ENCODE results near the gene PPP2R3A.

Gene PPP2R3A

GRCh38 chr3:135950941-135951340, 14.6 kb upstream of the PPP2R3A start:
- ATAC-seq (ENCODE audit: low read depth), result no peak

GRCh38 chr3:135964160-135964955, 1.2 kb upstream of the PPP2R3A start:
- no peaks in the 10 kb centered on the region for H3K27me3 ChIP-seq (ENCODE audit: insufficient read depth, poor library complexity, severe bottlenecking)
- no peak for TF ChIP-seq CTCF (IDR thresholded peaks at IDR 0.05; ENCODE audit: poor library complexity, severe bottlenecking)
- H3K4me1 ChIP-seq (ENCODE audit: insufficient read depth, poor library complexity, severe bottlenecking), result peaks cover 14% of the 10 kb centered on the region
- no peak for DNase-seq (ENCODE audit: low spot score)
- no peak for ATAC-seq (ENCODE audit: low read depth)
- H3K27ac ChIP-seq (ENCODE audit: poor library complexity, severe bottlenecking), result no peak overlapping the region
- no peaks in the 10 kb centered on the region for H3K36me3 ChIP-seq (ENCODE audit: low read depth)
- H3K4me3 ChIP-seq (ENCODE audit: severe bottlenecking), result no peak overlapping the region
- H3K9me3 ChIP-seq (ENCODE audit: severe bottlenecking), result no peaks in the 10 kb centered on the region

More at GRCh38 chr3:135950941-135951340, 14.6 kb upstream of the PPP2R3A start:
- no peak for TF ChIP-seq CTCF (IDR thresholded peaks at IDR 0.05; ENCODE audit: poor library complexity, severe bottlenecking)
- Histone ChIP-seq H3K27ac (ENCODE audit: poor library complexity, severe bottlenecking) (no peak overlapping the region), H3K9me3 (ENCODE audit: severe bottlenecking) (no peaks in the 10 kb centered on the region), H3K4me3 (ENCODE audit: severe bottlenecking) (no peak overlapping the region), H3K36me3 (ENCODE audit: low read depth) (no peaks in the 10 kb centered on the region), H3K27me3 (ENCODE audit: insufficient read depth, poor library complexity, severe bottlenecking) (peaks cover 3% of the 10 kb centered on the region), H3K4me1 (ENCODE audit: insufficient read depth, poor library complexity, severe bottlenecking) (no peaks in the 10 kb centered on the region)
- DNase-seq (ENCODE audit: low spot score), result no peak

DNA sequence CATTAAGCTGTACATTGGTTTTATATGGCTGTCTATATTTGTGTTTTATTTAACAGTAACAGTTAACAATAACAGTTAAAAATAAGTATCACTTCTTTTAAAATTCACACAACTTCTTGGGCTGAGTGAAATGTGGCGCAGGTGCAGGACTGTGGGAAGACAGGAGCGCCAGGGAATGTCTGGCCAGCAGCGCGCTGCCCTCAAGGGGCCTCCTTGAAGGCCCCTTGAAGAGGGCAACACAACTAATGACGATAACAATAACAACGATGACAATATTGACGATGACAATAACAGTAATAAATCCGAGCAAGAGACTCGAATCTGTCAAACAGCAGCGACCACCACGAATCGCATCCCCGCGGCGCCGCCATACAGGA, 411 bp upstream of the PPP2R3A start:
- no peak for TF ChIP-seq CTCF (IDR thresholded peaks at IDR 0.05; ENCODE audit: poor library complexity, severe bottlenecking)
- Histone ChIP-seq H3K36me3 (ENCODE audit: low read depth) (no peaks in the 10 kb centered on the region), H3K9me3 (ENCODE audit: severe bottlenecking) (no peaks in the 10 kb centered on the region), H3K27me3 (ENCODE audit: insufficient read depth, poor library complexity, severe bottlenecking) (no peaks in the 10 kb centered on the region), H3K27ac (ENCODE audit: poor library complexity, severe bottlenecking) (peak overlapping the region; percentile 70), H3K4me1 (ENCODE audit: insufficient read depth, poor library complexity, severe bottlenecking) (peaks cover 14% of the 10 kb centered on the region), H3K4me3 (ENCODE audit: severe bottlenecking) (peak overlapping the region; percentile 63)
- no peak for DNase-seq (ENCODE audit: low spot score)
- ATAC-seq (ENCODE audit: low read depth), result peak; percentile 5; the same call in 2 of the 3 replicates

DNA sequence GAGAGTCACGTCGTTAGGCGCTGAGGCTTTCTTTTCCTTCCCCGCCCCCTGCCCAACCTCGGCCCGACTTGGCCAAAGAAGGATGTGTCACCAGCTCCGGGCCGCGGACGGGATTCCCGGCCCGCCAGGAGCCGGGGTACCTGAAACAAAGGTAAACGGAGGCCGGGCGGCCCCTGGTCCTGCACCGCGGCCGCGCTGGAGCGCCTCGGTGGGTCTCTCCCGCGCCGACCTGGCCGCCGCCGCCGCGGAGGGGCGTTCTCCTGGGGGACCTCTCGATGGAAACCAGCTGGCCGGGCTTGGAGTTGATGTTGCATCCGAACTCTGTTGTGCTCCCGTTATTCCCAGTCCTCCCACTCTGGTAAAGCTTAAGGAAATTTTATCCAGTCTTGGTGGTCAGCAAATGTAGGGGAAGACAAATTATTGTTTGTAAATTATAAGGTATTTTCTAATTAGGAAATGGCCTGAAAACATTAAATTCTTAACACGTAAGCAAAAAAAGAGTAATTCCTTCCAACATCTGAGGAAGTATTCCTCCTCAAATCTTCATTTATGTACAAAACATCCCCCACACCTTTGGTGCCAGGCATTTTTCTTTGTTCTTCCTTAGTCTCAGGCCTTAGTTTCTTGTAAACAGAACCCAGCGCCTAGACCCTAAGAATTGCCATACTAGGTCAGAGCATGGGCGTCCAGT, 888 bp downstream of the PPP2R3A start:
- Histone ChIP-seq H3K4me1 (ENCODE audit: insufficient read depth, poor library complexity, severe bottlenecking) (peaks cover 19% of the 10 kb centered on the region), H3K4me3 (ENCODE audit: severe bottlenecking) (peak overlapping the region; percentile 63), H3K27ac (ENCODE audit: poor library complexity, severe bottlenecking) (peak overlapping the region; percentile 70), H3K36me3 (ENCODE audit: low read depth) (no peaks in the 10 kb centered on the region), H3K27me3 (ENCODE audit: insufficient read depth, poor library complexity, severe bottlenecking) (no peaks in the 10 kb centered on the region), H3K9me3 (ENCODE audit: severe bottlenecking) (no peaks in the 10 kb centered on the region)
- ATAC-seq (ENCODE audit: low read depth) (no peak; the same call in 1 of the 3 replicates), DNase-seq (ENCODE audit: low spot score) (no peak)
- no peak for TF ChIP-seq CTCF (IDR thresholded peaks at IDR 0.05; ENCODE audit: poor library complexity, severe bottlenecking)

DNA sequence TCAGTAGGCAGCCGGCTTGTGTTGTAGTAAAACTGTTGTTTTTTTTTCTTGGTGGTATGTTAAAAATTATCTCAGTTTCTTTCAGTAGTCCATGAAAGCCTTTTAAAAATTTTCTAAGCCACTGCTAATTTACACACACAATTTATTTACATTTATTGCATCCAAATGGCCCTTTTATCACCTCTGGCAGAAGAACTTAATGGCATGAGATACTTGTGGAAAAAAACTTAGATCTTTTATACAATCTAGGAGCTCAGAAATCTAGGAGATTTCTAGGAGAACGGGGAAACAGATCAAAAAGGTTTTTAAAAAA, 1.4 kb downstream of the PPP2R3A start:
- no peak for TF ChIP-seq CTCF (IDR thresholded peaks at IDR 0.05; ENCODE audit: poor library complexity, severe bottlenecking)
- Histone ChIP-seq H3K4me3 (ENCODE audit: severe bottlenecking) (peak overlapping the region; percentile 63), H3K27me3 (ENCODE audit: insufficient read depth, poor library complexity, severe bottlenecking) (no peaks in the 10 kb centered on the region), H3K4me1 (ENCODE audit: insufficient read depth, poor library complexity, severe bottlenecking) (peaks cover 19% of the 10 kb centered on the region), H3K9me3 (ENCODE audit: severe bottlenecking) (no peaks in the 10 kb centered on the region), H3K27ac (ENCODE audit: poor library complexity, severe bottlenecking) (peak overlapping the region; percentile 70), H3K36me3 (ENCODE audit: low read depth) (no peaks in the 10 kb centered on the region)
- ATAC-seq (ENCODE audit: low read depth), result no peak
- DNase-seq (ENCODE audit: low spot score), result no peak
